Esophagus muscularis mucosa (tissue), 3 donors: ENCODE results near the gene CERKL.

Source experiments
- EP300 ChIP-seq: sonication (generic); formaldehyde crosslinking; IDR thresholded peaks from one replicate; pipeline ENCODE4 v1.6.1; 2017; ENCODE audit warnings: antibody characterized with exemption
- TF ChIP-seq, protein P1 (sequence below), 3 experiments: fragments of 200-600 bp in 2 of 3; fragments of 450-650 bp in 1 of 3; sonication (generic) in 2 of 3; IDR thresholded peaks; one replicate each; pipeline ENCODE4 v1.5.1; 2017 to 2019; ENCODE audit warnings: antibody characterized with exemption in 3 of 3, mild to moderate bottlenecking in 2 of 3, moderate library complexity in 1 of 3

DNA sequence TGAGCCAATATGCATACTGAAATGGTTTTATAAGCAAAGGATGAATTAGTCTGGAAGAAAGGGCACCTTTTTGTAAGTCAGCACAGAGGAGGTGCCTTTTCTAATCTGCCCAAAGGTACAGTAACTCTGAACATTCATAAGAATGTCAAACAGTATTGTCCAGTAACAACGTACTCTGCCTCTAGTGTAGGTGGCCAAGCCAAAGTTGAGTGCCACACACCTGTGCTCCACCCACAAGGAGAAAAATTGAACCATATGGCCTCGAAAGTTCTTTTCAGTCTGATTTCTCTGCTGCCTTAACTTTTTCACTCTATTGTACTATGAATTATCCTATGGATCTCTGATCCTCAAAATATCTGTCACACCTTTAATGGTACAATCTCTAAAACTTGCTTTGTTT is 86.8 kb downstream of the CERKL start:
- TF ChIP-seq EP300 = no peak
- TF ChIP-seq, protein P1, sequence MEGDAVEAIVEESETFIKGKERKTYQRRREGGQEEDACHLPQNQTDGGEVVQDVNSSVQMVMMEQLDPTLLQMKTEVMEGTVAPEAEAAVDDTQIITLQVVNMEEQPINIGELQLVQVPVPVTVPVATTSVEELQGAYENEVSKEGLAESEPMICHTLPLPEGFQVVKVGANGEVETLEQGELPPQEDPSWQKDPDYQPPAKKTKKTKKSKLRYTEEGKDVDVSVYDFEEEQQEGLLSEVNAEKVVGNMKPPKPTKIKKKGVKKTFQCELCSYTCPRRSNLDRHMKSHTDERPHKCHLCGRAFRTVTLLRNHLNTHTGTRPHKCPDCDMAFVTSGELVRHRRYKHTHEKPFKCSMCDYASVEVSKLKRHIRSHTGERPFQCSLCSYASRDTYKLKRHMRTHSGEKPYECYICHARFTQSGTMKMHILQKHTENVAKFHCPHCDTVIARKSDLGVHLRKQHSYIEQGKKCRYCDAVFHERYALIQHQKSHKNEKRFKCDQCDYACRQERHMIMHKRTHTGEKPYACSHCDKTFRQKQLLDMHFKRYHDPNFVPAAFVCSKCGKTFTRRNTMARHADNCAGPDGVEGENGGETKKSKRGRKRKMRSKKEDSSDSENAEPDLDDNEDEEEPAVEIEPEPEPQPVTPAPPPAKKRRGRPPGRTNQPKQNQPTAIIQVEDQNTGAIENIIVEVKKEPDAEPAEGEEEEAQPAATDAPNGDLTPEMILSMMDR (IDR thresholded peaks at IDR 0.05) = no peak
